Liver (tissue), 9 donors: ENCODE data around the gene DOCK8. TPM values are rescaled to one million over a fixed set of nuclear protein-coding genes. Genes with fewer than 3 reads are reported as not detected.

Experiments
- DNase-seq: peaks from one replicate; pipeline ENCODE4 v3.0.0-alpha.2; 2017; ENCODE audit warnings: low spot score
- H3K27ac ChIP-seq, 2 donors: one replicate each; pipeline ENCODE4 v1.7.0; 2013; ENCODE audit warnings: inconsistent platforms in 2 of 2, low read length in 2 of 2, control low read depth in 1 of 2, low read depth in 1 of 2, mild to moderate bottlenecking in 1 of 2
- H3K27me3 ChIP-seq, 4 donors: one replicate each; pipeline versions ENCODE4 v1.6.1 to v1.7.0; 2013; ENCODE audit warnings: low read length in 3 of 4, inconsistent platforms in 1 of 4, mild to moderate bottlenecking in 1 of 4, moderate library complexity in 1 of 4; ENCODE audit not compliant: control insufficient read depth in 4 of 4, insufficient read depth in 4 of 4
- H3K36me3 ChIP-seq, 4 donors: one replicate each; pipeline versions ENCODE4 v1.6.1 to v1.7.0; 2013; ENCODE audit warnings: low read length in 3 of 4, mild to moderate bottlenecking in 3 of 4, low read depth in 1 of 4, moderate library complexity in 1 of 4; ENCODE audit not compliant: control insufficient read depth in 4 of 4, insufficient read depth in 3 of 4
- H3K4me1 ChIP-seq, 4 donors: one replicate each; pipeline versions ENCODE4 v1.6.1 to v1.7.0; 2013; ENCODE audit warnings: low read length in 3 of 4, mild to moderate bottlenecking in 3 of 4, moderate library complexity in 1 of 4; ENCODE audit not compliant: control insufficient read depth in 4 of 4, insufficient read depth in 4 of 4
- H3K4me3 ChIP-seq, 3 donors: one replicate each; pipeline versions ENCODE4 v1.6.1 to v1.7.0; 2013; ENCODE audit warnings: low read length in 3 of 3, control low read depth in 1 of 3, low read depth in 1 of 3, mild to moderate bottlenecking in 1 of 3
- H3K9ac ChIP-seq, 2 donors: one replicate each; pipeline ENCODE4 v1.7.0; 2013; ENCODE audit warnings: low read length in 2 of 2, mild to moderate bottlenecking in 2 of 2, moderate library complexity in 2 of 2, control low read depth in 1 of 2, low read depth in 1 of 2
- H3K9me3 ChIP-seq, 4 donors: one replicate each; pipeline versions ENCODE4 v1.6.1 to v1.7.0; 2013; ENCODE audit warnings: low read length in 3 of 4; ENCODE audit not compliant: control insufficient read depth in 4 of 4
- ATF3 ChIP-seq: IDR thresholded peaks from 2 replicates; pipeline ENCODE4 v1.6.1; 2016; ENCODE audit warnings: antibody characterized with exemption
- FOXA1 ChIP-seq: IDR thresholded peaks from 2 replicates; pipeline ENCODE4 v1.6.1; 2016; ENCODE audit warnings: antibody characterized with exemption
- FOXA2 ChIP-seq: IDR thresholded peaks from 2 replicates; pipeline ENCODE4 v1.6.1; 2016; ENCODE audit warnings: antibody characterized with exemption
- GABPA ChIP-seq, 2 donors: IDR thresholded peaks in 1 of 2; conservative IDR thresholded peaks in 1 of 2; 2 replicates each; pipeline ENCODE4 v1.6.1; 2016; ENCODE audit warnings: antibody characterized with exemption in 2 of 2, mild to moderate bottlenecking in 1 of 2, moderate library complexity in 1 of 2
- HNF4A ChIP-seq, 2 donors: conservative IDR thresholded peaks; 2 replicates each; pipeline ENCODE4 v1.6.1; 2016; ENCODE audit warnings: antibody characterized with exemption in 2 of 2, mild to moderate bottlenecking in 2 of 2
- JUND ChIP-seq, 2 donors: IDR thresholded peaks; 2 replicates each; pipeline ENCODE4 v1.6.1; 2016; ENCODE audit warnings: antibody characterized with exemption in 2 of 2
- MAX ChIP-seq: IDR thresholded peaks from 2 replicates; pipeline ENCODE4 v1.6.1; 2016; ENCODE audit warnings: antibody characterized with exemption
- NR2F2 ChIP-seq: IDR thresholded peaks from 2 replicates; pipeline ENCODE4 v1.6.1; 2016; ENCODE audit warnings: antibody characterized with exemption
- RAD21 ChIP-seq, 2 donors: IDR thresholded peaks; 2 replicates each; pipeline ENCODE4 v1.6.1; 2016; ENCODE audit warnings: antibody characterized with exemption in 2 of 2, mild to moderate bottlenecking in 2 of 2
- RXRA ChIP-seq, 2 donors: IDR thresholded peaks; 2 replicates each; pipeline ENCODE4 v1.6.1; 2017 to 2018; ENCODE audit warnings: antibody characterized with exemption in 2 of 2, mild to moderate bottlenecking in 1 of 2
- SP1 ChIP-seq: IDR thresholded peaks from 2 replicates; pipeline ENCODE4 v1.6.1; 2018; ENCODE audit warnings: antibody characterized with exemption, mild to moderate bottlenecking
- TAF1 ChIP-seq: conservative IDR thresholded peaks from 2 replicates; pipeline ENCODE4 v1.6.1; 2016; ENCODE audit warnings: antibody characterized with exemption, mild to moderate bottlenecking
- ZBTB33 ChIP-seq: IDR thresholded peaks from 2 replicates; pipeline ENCODE4 v1.6.1; 2016; ENCODE audit warnings: antibody characterized with exemption
- WGBS: extraction: QIAGEN DNeasy Blood & Tissue Kit; methylation state at CpG from one replicate; pipeline ENCODE4 v1.1.7; 2013; 5-methylcytosine and 5-hydroxymethylcytosine counted together
- polyA plus RNA-seq, 2 donors: library from polyadenylated mRNA; stranded (reverse) in 1 of 2; unstranded in 1 of 2; fragments of 200-250 nt in 1 of 2; fragments of >200 nt in 1 of 2; fragmentation: Nextera tagmentation in 1 of 2; extraction: Ambion mirVana in 1 of 2; gene quantifications; one replicate each; pipeline versions ENCODE4 v1.2.1 to v1.2.3, GENCODE V29; 2013 to 2015
- total RNA-seq, 2 donors: library from RNA; depleted of rRNA; stranded (reverse); fragments of >200 nt; gene quantifications; one replicate each; pipeline ENCODE4 v1.2.3, GENCODE V29; 2014
- TF ChIP-seq, protein P1 (sequence below): fragments of 150-350 bp; IDR thresholded peaks from 2 replicates; pipeline ENCODE4 v1.5.1; 2017; ENCODE audit warnings: improper control_type of control experiment, low read depth, low read length; ENCODE audit not compliant: missing input control
- TF ChIP-seq, protein P2 (sequence below): IDR thresholded peaks from 2 replicates; pipeline ENCODE4 v1.6.1; 2016; ENCODE audit warnings: antibody characterized with exemption, mild to moderate bottlenecking
- donor health status: healthy.
- donor health status: healthy.
- donor health status: healthy.
- donor health status: healthy.
- donor health status: healthy.

The DOCK8 gene
- total and polyA plus RNA-seq, 4 donors = 3.8 to 22.6 (median 7.4) TPM

DNA sequence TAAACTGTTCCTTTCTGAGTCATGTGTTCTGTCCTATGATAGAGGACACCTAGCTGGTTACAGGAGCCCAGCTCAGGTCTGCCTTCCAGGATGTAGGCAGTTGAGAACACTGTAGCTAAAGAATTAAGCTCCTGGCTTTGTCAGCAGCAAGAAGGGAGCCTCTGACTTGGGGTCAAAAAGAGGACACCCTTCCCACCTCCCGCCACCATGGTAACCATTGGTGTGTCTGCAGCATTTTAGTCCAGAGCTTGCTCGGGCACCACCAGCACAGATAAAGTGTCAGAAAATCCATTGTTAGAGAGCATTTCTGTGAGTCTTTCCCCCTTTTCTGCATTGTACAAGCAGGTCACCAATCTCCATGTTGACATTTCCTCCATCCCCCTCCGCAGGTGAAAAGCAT, 181.7 kb downstream of the DOCK8 start:
- no peak for DNase-seq
- Histone ChIP-seq H3K36me3 (no peaks in the 10 kb centered on the region), H3K9me3 (no peaks in the 10 kb centered on the region), H3K27me3 (peaks cover 0 to 4% (median 0%) of the 10 kb centered on the region in 4 donors), H3K4me3 (no peak overlapping the region), H3K9ac (no peak overlapping the region), H3K4me1 (no peaks in the 10 kb centered on the region), H3K27ac (no peak overlapping the region)
- TF ChIP-seq ATF3 (no peak), TAF1 (no peak), GABPA (IDR thresholded peaks at IDR 0.05 in 1 of 2, conservative IDR thresholded peaks at IDR 0.05 in 1 of 2) (no peak), FOXA1 (no peak), RXRA (IDR thresholded peaks at IDR 0.05) (no peak), FOXA2 (no peak), JUND (IDR thresholded peaks at IDR 0.05) (no peak), MAX (no peak), HNF4A (conservative IDR thresholded peaks at IDR 0.05) (no peak), ZBTB33 (no peak), SP1 (no peak), NR2F2 (no peak), RAD21 (IDR thresholded peaks at IDR 0.05) (no peak)
- TF ChIP-seq, protein P1, sequence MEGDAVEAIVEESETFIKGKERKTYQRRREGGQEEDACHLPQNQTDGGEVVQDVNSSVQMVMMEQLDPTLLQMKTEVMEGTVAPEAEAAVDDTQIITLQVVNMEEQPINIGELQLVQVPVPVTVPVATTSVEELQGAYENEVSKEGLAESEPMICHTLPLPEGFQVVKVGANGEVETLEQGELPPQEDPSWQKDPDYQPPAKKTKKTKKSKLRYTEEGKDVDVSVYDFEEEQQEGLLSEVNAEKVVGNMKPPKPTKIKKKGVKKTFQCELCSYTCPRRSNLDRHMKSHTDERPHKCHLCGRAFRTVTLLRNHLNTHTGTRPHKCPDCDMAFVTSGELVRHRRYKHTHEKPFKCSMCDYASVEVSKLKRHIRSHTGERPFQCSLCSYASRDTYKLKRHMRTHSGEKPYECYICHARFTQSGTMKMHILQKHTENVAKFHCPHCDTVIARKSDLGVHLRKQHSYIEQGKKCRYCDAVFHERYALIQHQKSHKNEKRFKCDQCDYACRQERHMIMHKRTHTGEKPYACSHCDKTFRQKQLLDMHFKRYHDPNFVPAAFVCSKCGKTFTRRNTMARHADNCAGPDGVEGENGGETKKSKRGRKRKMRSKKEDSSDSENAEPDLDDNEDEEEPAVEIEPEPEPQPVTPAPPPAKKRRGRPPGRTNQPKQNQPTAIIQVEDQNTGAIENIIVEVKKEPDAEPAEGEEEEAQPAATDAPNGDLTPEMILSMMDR = no peak
- TF ChIP-seq, protein P2, sequence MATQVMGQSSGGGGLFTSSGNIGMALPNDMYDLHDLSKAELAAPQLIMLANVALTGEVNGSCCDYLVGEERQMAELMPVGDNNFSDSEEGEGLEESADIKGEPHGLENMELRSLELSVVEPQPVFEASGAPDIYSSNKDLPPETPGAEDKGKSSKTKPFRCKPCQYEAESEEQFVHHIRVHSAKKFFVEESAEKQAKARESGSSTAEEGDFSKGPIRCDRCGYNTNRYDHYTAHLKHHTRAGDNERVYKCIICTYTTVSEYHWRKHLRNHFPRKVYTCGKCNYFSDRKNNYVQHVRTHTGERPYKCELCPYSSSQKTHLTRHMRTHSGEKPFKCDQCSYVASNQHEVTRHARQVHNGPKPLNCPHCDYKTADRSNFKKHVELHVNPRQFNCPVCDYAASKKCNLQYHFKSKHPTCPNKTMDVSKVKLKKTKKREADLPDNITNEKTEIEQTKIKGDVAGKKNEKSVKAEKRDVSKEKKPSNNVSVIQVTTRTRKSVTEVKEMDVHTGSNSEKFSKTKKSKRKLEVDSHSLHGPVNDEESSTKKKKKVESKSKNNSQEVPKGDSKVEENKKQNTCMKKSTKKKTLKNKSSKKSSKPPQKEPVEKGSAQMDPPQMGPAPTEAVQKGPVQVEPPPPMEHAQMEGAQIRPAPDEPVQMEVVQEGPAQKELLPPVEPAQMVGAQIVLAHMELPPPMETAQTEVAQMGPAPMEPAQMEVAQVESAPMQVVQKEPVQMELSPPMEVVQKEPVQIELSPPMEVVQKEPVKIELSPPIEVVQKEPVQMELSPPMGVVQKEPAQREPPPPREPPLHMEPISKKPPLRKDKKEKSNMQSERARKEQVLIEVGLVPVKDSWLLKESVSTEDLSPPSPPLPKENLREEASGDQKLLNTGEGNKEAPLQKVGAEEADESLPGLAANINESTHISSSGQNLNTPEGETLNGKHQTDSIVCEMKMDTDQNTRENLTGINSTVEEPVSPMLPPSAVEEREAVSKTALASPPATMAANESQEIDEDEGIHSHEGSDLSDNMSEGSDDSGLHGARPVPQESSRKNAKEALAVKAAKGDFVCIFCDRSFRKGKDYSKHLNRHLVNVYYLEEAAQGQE = no peak
- WGBS = 97% methylated on average over 3 of the region's 3 CpGs

DNA sequence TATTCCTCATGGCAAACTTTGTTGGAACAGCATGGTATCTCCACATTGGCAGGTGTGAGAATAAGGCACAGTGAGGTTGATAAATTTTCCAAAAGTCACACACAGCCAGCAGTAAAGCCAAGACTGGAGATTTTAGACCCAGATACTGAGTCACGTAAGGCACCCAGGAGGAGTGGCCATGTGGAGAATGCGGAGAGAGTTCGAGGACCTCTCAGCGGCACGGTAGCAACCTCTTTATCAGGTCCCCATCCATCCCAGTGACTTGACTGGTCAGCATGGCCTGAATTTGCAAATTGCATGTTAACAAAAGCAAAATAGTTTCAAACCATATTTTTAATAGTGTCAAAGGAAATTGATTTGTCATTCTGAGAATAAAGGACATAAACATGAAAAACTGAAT, 183.4 kb downstream of the DOCK8 start:
- Histone ChIP-seq H3K36me3 (no peaks in the 10 kb centered on the region), H3K4me3 (no peak overlapping the region), H3K27me3 (peaks cover 0 to 4% (median 0%) of the 10 kb centered on the region in 4 donors), H3K4me1 (no peaks in the 10 kb centered on the region), H3K27ac (no peak overlapping the region), H3K9ac (no peak overlapping the region), H3K9me3 (no peaks in the 10 kb centered on the region)
- WGBS = 94% methylated on average over 5 of the region's 5 CpGs
- no peak for TF ChIP-seq FOXA1
- no peak for DNase-seq
